Measurements from ENCODE around the gene RGS6. TPM values are rescaled to one million over a fixed set of nuclear protein-coding genes. Genes with fewer than 3 reads are reported as not detected.

The RGS6 gene
- total RNA-seq, 1 donor from 2014 or later: 1.1 TPM

DNA sequence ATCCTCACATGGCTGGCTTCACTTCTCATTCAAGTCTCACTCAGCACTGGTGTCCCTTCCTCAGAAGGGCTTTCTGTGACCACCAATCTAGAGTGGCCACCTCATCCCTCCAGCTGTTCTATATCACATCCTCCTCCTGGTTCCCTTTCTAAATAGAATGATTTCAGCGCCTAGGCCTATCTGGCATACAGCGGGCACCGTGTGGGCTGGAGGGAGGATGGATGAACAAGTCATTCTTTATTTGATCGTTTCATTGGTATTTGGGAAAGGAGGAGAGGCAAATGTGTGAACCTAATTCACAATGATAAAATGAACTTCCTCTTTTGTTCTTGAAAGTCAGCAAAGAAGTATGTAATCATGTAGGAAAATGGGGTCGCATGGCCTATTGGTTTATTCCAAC is 567.5 kb downstream of the RGS6 start:
- no peak for DNase-seq (ENCODE audit: low spot score)

DNA sequence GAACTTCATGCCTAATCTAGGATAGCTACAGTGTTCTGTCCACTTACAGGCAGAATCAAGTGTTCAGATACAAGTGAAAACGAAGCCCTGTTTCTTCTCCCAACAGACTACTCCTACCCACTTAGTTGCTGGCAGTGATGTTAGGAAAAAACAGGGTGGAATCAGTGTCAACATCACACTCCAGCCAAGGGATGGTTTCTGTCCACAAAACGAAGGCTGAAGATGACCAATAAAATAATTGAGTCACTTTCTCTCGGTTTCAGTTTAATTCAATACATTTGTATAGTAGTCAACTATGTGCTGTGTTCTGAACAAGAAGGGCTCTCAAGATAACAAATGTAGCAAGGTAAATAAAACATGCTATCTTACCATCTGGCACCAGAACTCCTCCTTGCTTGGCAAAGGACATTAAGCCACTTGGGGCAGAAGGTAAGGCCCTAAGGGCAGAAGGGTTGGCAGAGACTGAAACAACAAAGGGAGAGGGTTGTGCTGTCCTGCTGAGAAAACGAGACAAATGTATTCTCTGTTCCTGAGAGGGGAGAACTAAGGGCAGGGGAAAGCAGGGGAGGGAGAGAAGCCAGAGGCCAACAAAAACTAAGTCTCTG is 568.1 kb downstream of the RGS6 start:
- DNase-seq (ENCODE audit: low spot score): no peak

DNA sequence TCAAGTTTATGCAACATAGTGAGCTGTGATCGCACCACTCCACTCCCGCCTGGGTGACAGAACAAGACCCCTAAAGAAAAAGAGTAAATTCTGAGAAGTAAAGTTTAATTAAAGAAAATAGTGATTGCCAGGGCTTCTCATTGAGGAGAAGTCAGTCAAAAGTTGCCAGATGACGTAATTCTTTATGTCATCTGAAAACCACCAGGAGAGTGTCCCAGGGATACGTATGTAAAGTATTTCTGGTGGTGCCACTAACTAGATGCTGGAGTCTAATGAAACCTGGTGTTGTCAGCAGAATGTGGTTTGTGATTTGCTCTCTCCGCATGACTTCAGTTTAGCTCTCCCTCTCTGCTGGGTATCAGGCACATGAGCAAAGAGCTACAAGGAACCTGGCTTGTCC is 569.2 kb downstream of the RGS6 start:
- no peak for DNase-seq (ENCODE audit: low spot score)

DNA sequence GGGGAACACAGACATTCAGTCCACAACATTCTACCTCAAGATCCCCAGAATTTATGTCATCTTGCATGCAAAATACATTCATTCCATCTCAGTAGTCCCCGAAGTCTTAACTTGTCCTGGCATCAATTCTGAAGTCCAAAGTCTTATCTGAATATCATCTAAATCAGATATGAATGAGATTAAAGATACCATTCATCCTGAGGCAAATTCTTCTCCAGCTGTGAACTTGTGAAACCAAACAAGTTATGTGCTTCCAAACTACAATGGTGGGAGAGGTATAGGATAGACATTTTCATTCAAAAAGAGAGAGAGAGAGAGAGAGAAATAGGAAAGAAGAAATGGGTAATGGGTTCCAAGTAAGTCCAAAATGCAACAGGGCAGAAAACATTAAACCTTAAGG is 571.0 kb downstream of the RGS6 start:
- DNase-seq (ENCODE audit: low spot score): no peak

GRCh38 chr14:72503696-72504368 is 571.6 kb downstream of the RGS6 start:
- DNase-seq (ENCODE audit: low spot score): no peak

- DNase-seq (ENCODE audit: low spot score): no peak
Measured at GRCh38 chr14:72510566-72510965, 578.3 kb downstream of the RGS6 start.

GRCh38 chr14:72512281-72512680 is 580.1 kb downstream of the RGS6 start:
- no peak for DNase-seq (ENCODE audit: low spot score)

DNA sequence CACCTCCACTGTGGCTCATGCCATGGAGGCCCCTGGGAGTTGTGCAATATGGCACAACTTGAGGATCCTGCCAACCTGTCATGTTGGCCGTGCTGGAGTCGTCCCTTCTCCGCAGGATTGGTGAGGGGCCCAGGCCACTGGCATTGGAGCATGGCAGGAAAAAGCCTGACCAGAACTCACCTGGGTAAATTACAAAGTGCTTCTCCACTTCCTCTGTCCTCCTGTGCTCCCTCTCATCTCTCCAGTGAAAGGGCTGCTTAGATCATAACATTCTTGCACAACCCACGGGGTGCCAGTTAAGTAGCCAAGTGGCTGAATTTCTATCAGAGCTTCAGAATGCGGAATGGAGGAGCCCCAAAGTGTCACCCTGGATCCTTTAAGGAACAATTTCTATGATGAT is 580.7 kb downstream of the RGS6 start:
- no peak for DNase-seq (ENCODE audit: low spot score)

DNA sequence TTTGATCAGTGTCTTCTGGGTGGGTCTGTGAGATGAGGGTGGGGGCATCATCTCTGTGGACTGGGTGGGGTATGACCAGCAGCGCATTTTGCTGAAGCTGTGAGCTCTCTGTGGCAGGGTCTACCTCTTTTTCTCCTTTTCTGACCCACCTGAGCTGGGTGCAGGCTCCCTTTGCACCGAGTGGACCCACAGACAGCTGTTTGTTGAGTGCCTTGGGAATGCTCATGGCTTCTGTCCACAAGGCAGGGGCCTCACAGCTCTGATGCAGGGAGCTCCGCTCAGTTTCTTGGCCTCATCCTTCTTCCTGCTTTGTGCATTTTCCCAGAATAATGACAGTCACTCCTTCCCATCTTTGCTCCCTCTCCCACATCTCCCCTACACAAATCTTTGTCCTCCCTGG is 581.1 kb downstream of the RGS6 start:
- DNase-seq (ENCODE audit: low spot score): no peak

DNA sequence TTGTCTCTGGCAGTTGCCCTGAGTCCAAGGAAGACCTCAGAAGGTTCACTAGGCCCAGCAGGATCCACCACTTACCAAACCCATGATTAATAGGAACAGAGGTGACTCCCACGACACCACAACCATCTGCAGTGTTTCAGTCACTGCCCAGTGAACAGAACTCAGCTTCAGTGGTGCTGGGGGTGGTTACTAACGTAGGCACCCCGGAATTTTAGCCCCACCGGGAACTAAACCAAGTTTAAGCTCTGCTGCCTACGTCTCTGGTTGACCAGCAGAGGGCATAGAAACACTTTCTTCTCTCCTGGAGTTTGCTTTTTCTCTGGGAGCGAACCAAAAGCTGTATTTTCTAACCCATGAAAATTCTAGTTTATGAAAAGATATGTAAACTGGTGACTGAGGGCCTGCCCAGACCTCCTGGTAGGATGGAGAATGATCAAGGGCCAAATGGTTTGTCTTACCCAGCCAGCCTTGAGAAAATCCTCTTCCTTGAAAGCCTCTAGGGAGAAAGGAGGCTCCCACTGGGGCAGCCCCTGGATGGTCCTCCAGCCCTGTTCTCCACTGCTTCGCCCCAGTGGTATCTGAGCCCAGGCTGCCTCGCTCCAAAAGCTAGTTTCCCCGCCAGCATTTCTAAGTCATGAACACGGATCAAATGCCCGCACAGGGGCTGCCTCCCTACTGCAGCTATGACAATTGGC is 581.9 kb downstream of the RGS6 start:
- no peak for DNase-seq (ENCODE audit: low spot score)

DNA sequence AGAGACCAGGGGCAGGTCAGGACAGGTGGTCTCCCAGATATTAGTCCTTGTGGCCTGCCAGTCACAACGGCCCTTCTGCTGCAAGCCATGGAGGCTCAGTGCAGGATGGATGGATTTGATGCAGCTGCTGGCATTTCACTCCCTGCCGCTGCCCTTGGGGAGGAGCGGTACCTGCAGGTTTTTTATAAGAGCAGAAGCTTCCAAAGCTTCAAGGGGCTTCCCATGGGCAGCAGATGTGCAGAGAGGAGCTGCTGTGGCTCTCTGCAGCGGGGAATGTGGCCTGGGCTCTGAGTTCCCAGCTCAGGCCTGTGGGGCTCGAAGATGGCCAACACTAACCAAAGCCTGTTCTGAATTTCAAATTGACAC is 582.4 kb downstream of the RGS6 start:
- DNase-seq (ENCODE audit: low spot score): no peak

GRCh38 chr14:72515779-72516770 is 583.8 kb downstream of the RGS6 start:
- no peak for DNase-seq (ENCODE audit: low spot score)

- DNase-seq (ENCODE audit: low spot score): peak; percentile 74
Measured at GRCh38 chr14:72516936-72517700, 584.9 kb downstream of the RGS6 start.

DNA sequence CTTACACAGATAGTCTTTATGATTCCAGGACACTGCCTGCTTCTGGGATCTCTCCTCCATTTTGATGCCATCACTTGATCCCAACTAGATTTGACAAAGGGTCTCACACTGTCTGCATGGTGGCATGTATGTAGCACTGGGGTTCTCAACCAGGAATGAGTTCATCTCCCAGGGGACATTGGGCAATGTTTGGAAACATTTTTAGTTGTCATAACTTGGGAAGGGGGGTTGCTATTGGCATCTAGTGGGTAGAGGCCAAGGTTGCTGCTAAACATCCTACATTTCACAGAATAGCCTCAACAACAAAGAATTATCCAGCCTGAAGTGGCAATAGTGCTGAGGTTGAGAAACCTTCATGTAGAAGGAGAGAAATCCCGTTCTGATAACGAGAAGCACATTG is 585.5 kb downstream of the RGS6 start:
- no peak for DNase-seq (ENCODE audit: low spot score)

GRCh38 chr14:72518809-72519377 is 586.7 kb downstream of the RGS6 start:
- DNase-seq (ENCODE audit: low spot score): no peak

DNA sequence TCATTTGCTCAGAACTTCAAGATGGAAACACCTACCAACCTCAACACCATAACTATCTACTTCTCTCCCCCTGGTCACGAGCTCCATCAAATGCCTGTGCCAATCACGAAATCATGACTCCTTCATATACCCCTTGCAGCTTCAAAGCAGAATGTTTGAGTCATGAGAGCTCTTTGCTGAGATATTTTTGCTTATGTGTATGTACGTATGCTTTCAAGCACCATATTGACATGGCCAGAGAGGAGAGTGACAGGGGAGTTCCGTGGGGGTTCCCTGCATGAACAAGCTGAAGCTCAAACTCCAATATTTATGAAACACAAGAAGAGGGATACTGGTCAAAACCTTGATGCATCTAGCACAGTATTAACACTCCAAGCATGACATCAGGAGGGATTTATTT is 587.3 kb downstream of the RGS6 start:
- no peak for DNase-seq (ENCODE audit: low spot score)

- DNase-seq (ENCODE audit: low spot score): no peak
Measured at GRCh38 chr14:72521045-72521444, 588.8 kb downstream of the RGS6 start.

DNA sequence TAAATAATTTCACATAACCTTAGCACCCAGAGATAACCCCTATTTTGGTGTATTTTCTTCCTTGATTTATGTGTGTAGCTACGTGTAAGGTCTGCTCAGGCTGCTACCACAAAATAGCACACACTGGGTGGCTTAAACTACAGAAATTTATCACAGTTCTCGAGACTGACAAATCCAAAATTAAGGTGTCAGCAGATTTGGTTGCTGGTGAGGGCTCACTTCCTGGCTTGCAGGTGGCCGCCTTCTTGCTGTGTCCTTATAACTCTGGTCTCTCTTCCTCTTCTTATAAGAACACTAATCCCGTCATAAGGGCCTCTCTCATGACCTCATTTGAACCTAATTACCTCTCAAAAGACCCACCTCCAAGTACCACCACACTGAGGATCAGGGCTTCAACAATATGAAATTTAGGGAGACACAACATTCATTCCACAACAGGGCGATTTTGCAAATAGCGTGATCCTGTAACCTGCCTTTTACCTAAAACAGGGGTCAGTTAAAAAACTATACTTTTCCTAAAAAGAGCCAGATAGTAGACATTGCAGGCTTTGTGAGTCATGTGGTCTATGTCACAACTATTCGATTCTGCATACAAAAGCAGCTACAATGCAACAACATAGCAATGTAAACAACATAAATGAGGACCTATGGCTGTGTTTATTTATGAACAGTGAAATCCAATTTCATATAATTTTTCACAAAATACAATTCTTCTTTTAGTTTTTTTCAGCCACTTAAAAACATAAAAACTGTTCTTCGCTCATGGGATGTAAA is 589.9 kb downstream of the RGS6 start:
- no peak for DNase-seq (ENCODE audit: low spot score)

GRCh38 chr14:72522847-72523246 is 590.6 kb downstream of the RGS6 start:
- no peak for DNase-seq (ENCODE audit: low spot score)

Measured in mucosa of gallbladder (tissue), 1 donor.